H7 (cell line): ENCODE measurements around the gene RND3. TPM values are rescaled to one million over a fixed set of nuclear protein-coding genes. Genes with fewer than 3 reads are reported as not detected.

ENCODE experiments used
- DNase-seq: peaks from one replicate; pipeline ENCODE4 v3.0.0; 2012
- H3K27me3 ChIP-seq: 2 replicates; pipeline ENCODE4 v1.6.0; 2011; ENCODE audit warnings: mild to moderate bottlenecking, low read length; ENCODE audit not compliant: control insufficient read depth, insufficient read depth
- H3K36me3 ChIP-seq: replicated peaks from 2 replicates; pipeline ENCODE4 v1.5.1; 2011; ENCODE audit warnings: low read length; ENCODE audit not compliant: control insufficient read depth, insufficient read depth
- H3K4me3 ChIP-seq: 2 replicates; pipeline ENCODE4 v1.5.1; 2011; ENCODE audit warnings: low read depth, mild to moderate bottlenecking, control low read depth, low read length, moderate library complexity; ENCODE audit not compliant: insufficient read depth
- total RNA-seq: library from RNA; depleted of rRNA; stranded (reverse); fragments of >200 nt; shearing (Covaris generic); gene quantifications from 2 replicates; pipeline ENCODE4 v1.2.3, GENCODE V29; 2014

RND3 gene
- total RNA-seq, 1 experiment from 2014 or later, result 53.3 TPM

- no peaks in the 10 kb centered on the region for H3K27me3 ChIP-seq
- H3K4me3 ChIP-seq, result no peak overlapping the region
- H3K36me3 ChIP-seq, result peaks cover 61% of the 10 kb centered on the region
- no peak for DNase-seq
Measured at GRCh38 chr2:150474326-150475074, 13.0 kb downstream of the RND3 start.

- H3K27me3 ChIP-seq, result no peaks in the 10 kb centered on the region
- DNase-seq, result no peak
- H3K4me3 ChIP-seq, result no peak overlapping the region
- peaks cover 61% of the 10 kb centered on the region for H3K36me3 ChIP-seq
Measured at GRCh38 chr2:150473767-150474166, 13.7 kb downstream of the RND3 start.

- no peak overlapping the region for H3K4me3 ChIP-seq
- H3K27me3 ChIP-seq, result no peaks in the 10 kb centered on the region
- peaks cover 62% of the 10 kb centered on the region for H3K36me3 ChIP-seq
- DNase-seq, result no peak
Measured at GRCh38 chr2:150472511-150472899, 15.0 kb downstream of the RND3 start.

GRCh38 chr2:150471813-150472510, 15.5 kb downstream of the RND3 start:
- Histone ChIP-seq H3K27me3 (no peaks in the 10 kb centered on the region), H3K4me3 (no peak overlapping the region), H3K36me3 (peaks cover 60% of the 10 kb centered on the region)
- DNase-seq, result no peak

- no peaks in the 10 kb centered on the region for H3K27me3 ChIP-seq
- DNase-seq, result no peak
- peaks cover 53% of the 10 kb centered on the region for H3K36me3 ChIP-seq
- no peak overlapping the region for H3K4me3 ChIP-seq
Measured at GRCh38 chr2:150470435-150470834, 17.0 kb downstream of the RND3 start.

- Histone ChIP-seq H3K36me3 (peaks cover 49% of the 10 kb centered on the region), H3K4me3 (no peak overlapping the region), H3K27me3 (no peaks in the 10 kb centered on the region)
- DNase-seq, result no peak
Measured at GRCh38 chr2:150469706-150470274, 17.7 kb downstream of the RND3 start.

GRCh38 chr2:150468350-150468960, 19.0 kb downstream of the RND3 start:
- no peak for DNase-seq
- H3K36me3 ChIP-seq, result peaks cover 37% of the 10 kb centered on the region
- no peak overlapping the region for H3K4me3 ChIP-seq
- no peaks in the 10 kb centered on the region for H3K27me3 ChIP-seq

GRCh38 chr2:150467621-150467963, 19.9 kb downstream of the RND3 start:
- no peaks in the 10 kb centered on the region for H3K27me3 ChIP-seq
- DNase-seq, result no peak
- H3K36me3 ChIP-seq, result peaks cover 33% of the 10 kb centered on the region
- H3K4me3 ChIP-seq, result no peak overlapping the region

- Histone ChIP-seq H3K36me3 (peaks cover 27% of the 10 kb centered on the region), H3K4me3 (no peak overlapping the region)
Measured at GRCh38 chr2:150466741-150467620, 20.5 kb downstream of the RND3 start.

GRCh38 chr2:150465703-150466569, 21.5 kb downstream of the RND3 start:
- H3K27me3 ChIP-seq, result no peaks in the 10 kb centered on the region
- DNase-seq, result no peak
- H3K36me3 ChIP-seq, result peaks cover 17% of the 10 kb centered on the region
- H3K4me3 ChIP-seq, result no peak overlapping the region

More at GRCh38 chr2:150466741-150467620, 20.5 kb downstream of the RND3 start:
- no peaks in the 10 kb centered on the region for H3K27me3 ChIP-seq
- no peak for DNase-seq

GRCh38 chr2:150464986-150465385, 22.5 kb downstream of the RND3 start:
- no peaks in the 10 kb centered on the region for H3K27me3 ChIP-seq
- no peak for DNase-seq
- H3K36me3 ChIP-seq, result peaks cover 8% of the 10 kb centered on the region
- H3K4me3 ChIP-seq, result no peak overlapping the region

GRCh38 chr2:150464270-150464669, 23.2 kb downstream of the RND3 start:
- no peak for DNase-seq
- H3K27me3 ChIP-seq, result no peaks in the 10 kb centered on the region
- peaks cover 3% of the 10 kb centered on the region; the same call in 1 of the 2 replicates for H3K36me3 ChIP-seq
- no peak overlapping the region for H3K4me3 ChIP-seq

- Histone ChIP-seq H3K36me3 (no peaks in the 10 kb centered on the region), H3K4me3 (no peak overlapping the region), H3K27me3 (no peaks in the 10 kb centered on the region)
- DNase-seq, result no peak
Measured at GRCh38 chr2:150462770-150463169, 24.7 kb downstream of the RND3 start.
